GM19468 (cell line): Measurements from ENCODE around the gene RASIP1.
A peak's percentile ranks its signal among the peaks of the same experiment; 100 is the strongest.
"Not testable (repeated sequence)": the region's sequence is repeated elsewhere in the genome, so short reads cannot be mapped to it uniquely, and the experiment has no call there.

Source experiments
- ATAC-seq: cut with Tn5 transposase; IDR thresholded peaks from one replicate; pipeline ENCODE4 v1.9.1; 2021; ENCODE audit warnings: mild to moderate bottlenecking, moderate library complexity, moderate number of reproducible peaks; ENCODE audit not compliant: unreplicated experiment; ENCODE audit errors: extremely low read depth

RASIP1 gene

GRCh38 chr19:48735031-48735615 lies 5.3 kb downstream of the RASIP1 start:
- ATAC-seq: no peak

- ATAC-seq: no peak
Measured at GRCh38 chr19:48734625-48735024, 5.8 kb downstream of the RASIP1 start.

GRCh38 chr19:48731452-48731851 lies 9.0 kb downstream of the RASIP1 start:
- ATAC-seq: no peak

GRCh38 chr19:48728911-48729664 lies 11.3 kb downstream of the RASIP1 start:
- no peak for ATAC-seq

GRCh38 chr19:48726556-48726955 lies 13.9 kb downstream of the RASIP1 start:
- ATAC-seq: no peak

- no peak for ATAC-seq
Measured at GRCh38 chr19:48724796-48725753, 15.3 kb downstream of the RASIP1 start.

- ATAC-seq: no peak
Measured at GRCh38 chr19:48722196-48722708, 18.2 kb downstream of the RASIP1 start.

- ATAC-seq: peak; percentile 81
Measured at GRCh38 chr19:48720613-48721296, 19.7 kb downstream of the RASIP1 start.

- ATAC-seq: no peak
Measured at GRCh38 chr19:48720251-48720612, 20.2 kb downstream of the RASIP1 start.

- ATAC-seq: no peak
Measured at GRCh38 chr19:48719263-48720171, 20.9 kb downstream of the RASIP1 start, which contains the start of gene MAMSTR. Gene MAMSTR (minus strand): TSS chr19:48719725. CDS start chr19:48719031, 694 bp downstream.

GRCh38 chr19:48718711-48719231 lies 21.6 kb downstream of the RASIP1 start:
- ATAC-seq: no peak

- not testable (repeated sequence) for ATAC-seq
Measured at GRCh38 chr19:48718106-48718505, 22.3 kb downstream of the RASIP1 start.

GRCh38 chr19:48716562-48717291 lies 23.7 kb downstream of the RASIP1 start:
- ATAC-seq: no peak

GRCh38 chr19:48715681-48716171 lies 24.7 kb downstream of the RASIP1 start:
- ATAC-seq: no peak

- no peak for ATAC-seq
Measured at GRCh38 chr19:48714759-48715675, 25.4 kb downstream of the RASIP1 start.

- ATAC-seq: peak; percentile 77
Measured at GRCh38 chr19:48713864-48714755, 26.3 kb downstream of the RASIP1 start.
